ENCODE results near the gene MTHFD1.
A peak's percentile ranks its signal among the peaks of the same experiment; 100 is the strongest.

The MTHFD1 gene

GRCh38 chr14:64475585-64476273 is 87.6 kb downstream of the MTHFD1 start:
- no peak overlapping the region for H3K27ac ChIP-seq

DNA sequence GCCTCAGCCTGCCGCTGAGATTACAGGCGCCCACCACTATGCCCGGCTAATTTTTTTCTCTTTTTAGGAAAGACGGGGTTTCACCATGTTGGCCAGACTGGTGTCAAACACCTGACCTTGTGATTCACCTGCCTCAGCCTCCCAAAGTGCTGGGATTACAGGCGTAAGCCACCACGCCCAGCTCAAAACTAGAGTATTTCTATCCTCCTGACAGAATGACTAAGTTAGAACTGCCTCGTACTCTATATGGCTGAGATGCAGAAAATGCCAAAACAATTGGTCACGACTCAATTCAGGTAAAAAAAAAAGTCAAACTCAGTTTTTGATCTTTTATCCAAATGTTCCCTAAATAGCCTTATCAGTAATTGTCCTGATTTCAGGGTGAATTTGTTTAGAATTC is 88.3 kb downstream of the MTHFD1 start:
- H3K27ac ChIP-seq = no peak overlapping the region
- H3K4me3 ChIP-seq = no peak overlapping the region

More at GRCh38 chr14:64475585-64476273, 87.6 kb downstream of the MTHFD1 start:
- H3K4me3 ChIP-seq = no peak overlapping the region

DNA sequence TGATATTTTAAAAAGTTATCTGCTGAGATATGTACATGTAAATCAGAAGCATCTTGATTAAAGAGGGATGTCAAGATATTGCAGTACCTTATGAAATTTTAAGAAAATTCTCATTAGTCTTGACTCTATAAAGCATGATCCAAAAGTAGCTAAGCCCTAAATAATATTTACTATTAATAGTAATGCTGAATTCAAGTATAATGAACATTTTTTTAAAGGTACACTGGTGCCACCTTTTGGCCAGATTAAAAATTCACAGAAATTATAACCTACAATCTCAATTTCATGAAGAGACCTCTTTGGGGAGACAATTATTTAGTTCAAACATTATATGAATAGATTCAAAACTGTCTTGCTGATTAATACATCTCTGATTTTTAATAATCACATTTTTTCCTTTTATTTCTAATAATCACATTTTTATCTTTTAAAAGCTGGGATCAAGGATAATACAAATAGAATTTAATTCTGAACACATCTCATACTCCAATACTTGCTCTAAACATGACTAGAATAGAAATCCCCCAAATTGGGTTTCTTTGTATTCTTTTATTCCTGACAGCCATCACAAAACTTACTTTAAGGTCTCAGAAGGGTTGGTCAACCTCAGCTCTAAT is 90.6 kb downstream of the MTHFD1 start:
- Histone ChIP-seq H3K27ac (no peak overlapping the region), H3K4me3 (no peak overlapping the region)

DNA sequence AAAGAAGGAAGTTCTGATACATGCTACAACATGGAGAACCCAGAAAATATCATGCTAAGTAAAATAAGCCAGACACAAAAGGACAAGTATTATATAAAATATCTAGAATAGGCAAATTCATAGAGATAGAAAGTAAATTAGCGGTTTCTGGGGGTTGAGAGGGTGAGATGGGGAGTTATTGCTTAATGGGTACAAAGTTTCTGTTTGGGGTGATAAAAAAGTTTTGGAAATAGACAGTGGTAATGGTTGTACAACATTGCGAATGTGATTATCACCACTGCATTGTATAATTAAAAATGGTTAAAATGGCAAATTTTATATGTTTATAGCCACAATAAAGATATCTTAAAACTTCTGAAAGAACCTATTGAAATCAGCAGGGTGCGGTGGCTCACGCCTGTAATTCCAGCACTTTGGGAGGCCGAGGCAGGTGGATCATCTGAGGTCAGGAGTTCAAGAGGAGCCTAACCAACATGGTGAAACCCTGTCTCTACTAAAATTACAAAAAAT is 100.5 kb downstream of the MTHFD1 start:
- Histone ChIP-seq H3K4me3 (no peak overlapping the region), H3K27ac (no peak overlapping the region)

GRCh38 chr14:64491637-64492036 is 103.5 kb downstream of the MTHFD1 start:
- Histone ChIP-seq H3K4me3 (no peak overlapping the region), H3K27ac (no peak overlapping the region)

- no peak overlapping the region for H3K27ac ChIP-seq
- H3K4me3 ChIP-seq = no peak overlapping the region
Measured at GRCh38 chr14:64493455-64493854, 105.3 kb downstream of the MTHFD1 start.

DNA sequence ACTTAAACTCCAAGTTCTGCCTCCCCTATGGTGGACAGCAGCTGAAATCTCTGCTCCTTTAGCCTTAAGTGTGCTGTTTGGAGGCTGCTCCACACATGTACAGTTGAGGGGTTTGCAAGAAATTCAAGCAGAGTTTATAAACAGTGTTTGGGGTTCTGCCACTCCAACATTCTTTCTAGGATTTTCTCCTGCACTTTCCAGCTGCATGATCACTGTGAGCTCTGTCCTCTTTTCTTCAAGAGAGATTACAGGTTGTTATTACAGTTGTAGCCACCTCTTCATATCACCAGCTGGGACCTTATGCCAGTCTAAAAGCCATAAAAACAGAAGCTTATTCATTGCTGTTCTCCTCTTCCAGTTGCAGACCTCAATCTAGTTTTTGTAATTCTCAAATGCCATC is 107.1 kb downstream of the MTHFD1 start:
- no peak overlapping the region for H3K27ac ChIP-seq
- H3K4me3 ChIP-seq = no peak overlapping the region

DNA sequence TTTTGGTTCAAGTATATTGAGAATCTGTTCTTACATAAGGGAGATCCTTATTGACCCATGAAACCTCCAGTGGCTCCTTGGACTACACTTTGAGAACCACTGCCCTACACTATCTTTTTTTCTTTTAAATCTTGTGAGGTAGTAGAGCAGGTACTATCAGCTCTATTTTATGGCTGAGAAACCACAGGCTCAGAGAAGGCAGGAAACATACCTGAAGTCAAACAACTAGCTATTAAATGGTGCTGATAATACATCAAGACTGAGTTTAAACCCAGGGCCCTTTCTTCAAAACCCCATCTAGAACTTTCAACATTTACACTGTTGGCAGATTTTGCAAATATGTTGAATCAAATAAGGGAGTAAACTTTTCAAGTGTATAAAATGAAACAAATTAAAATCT is 108.6 kb downstream of the MTHFD1 start:
- Histone ChIP-seq H3K27ac (peak overlapping the region in 1 of 21 experiments; percentile 12), H3K4me3 (no peak overlapping the region)

GRCh38 chr14:64500088-64500487 is 111.9 kb downstream of the MTHFD1 start:
- no peak overlapping the region for H3K4me3 ChIP-seq
- peak overlapping the region in 4 of 21 experiments; percentile 14 to 100 (median 63) for H3K27ac ChIP-seq

DNA sequence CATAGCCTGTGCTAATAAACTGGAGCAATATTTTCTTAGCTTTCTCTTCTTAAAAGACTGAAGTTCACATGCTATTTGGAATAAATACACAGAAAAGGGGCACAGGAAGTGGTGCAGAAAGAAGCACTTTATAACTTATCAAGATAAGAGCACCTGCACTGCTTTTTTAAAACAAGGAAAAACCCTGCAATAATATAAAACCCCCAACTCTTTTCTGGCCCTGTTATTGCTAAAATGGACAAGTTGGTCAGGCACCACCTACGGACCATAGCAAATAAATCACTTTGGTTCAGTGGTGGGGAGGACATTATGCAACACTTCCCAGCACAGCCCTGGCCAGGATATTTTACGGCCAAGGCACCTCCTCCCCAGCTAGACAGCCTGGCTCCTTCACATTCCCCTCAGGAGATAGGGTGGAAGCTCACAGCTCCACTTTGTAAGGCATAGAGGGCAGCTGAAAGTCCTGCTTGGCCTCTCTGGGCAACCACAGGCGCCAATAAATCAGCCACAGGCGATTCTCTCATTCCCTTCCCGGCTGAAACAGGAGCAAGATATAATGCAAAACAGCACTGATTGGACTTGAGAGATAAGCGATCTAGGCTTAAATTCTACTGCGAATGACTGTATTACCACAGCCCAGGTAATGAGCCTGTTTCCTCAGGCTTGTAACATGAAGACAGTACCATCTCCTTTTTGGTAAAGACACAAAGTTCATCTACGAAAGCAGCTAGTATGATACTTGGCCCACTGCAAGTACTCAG is 113.4 kb downstream of the MTHFD1 start:
- peak overlapping the region in 5 of 7 experiments; percentile 65 to 99 (median 86) for H3K4me3 ChIP-seq
- peak overlapping the region; percentile 16 to 100 (median 99) for H3K27ac ChIP-seq

GRCh38 chr14:64502456-64502855 is 114.3 kb downstream of the MTHFD1 start:
- peak overlapping the region in 20 of 21 experiments; percentile 31 to 100 (median 99) for H3K27ac ChIP-seq
- peak overlapping the region; percentile 65 to 99 (median 86) for H3K4me3 ChIP-seq

DNA sequence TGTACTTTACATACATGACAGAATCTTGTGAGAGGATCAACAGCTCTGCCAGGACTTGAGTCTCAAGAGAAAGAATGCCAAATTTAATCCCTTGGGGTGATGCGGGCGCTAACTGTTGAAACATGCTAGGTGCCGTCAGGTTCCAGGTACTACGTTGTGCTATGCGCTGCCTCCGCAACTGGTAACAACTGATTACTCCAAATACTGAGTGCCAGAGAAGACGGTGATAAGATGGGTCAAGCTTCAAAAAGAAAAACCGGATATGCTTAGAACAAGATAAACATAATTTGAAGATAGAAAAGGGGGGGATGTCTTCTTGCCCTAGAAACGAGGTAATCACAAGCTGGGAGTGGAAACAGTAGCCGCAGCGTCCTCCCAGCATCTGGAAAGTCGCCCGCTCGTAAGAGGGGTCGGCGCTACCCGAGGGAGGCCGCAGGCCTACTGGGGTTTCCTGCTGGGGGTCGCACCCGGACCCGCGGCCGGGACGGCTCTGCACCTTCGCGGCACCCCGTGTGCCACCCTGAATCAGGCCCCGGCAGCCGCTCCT is 114.8 kb downstream of the MTHFD1 start:
- H3K27ac ChIP-seq = peak overlapping the region; percentile 91 to 100 (median 99)

GRCh38 chr14:64503434-64504309 is 115.5 kb downstream of the MTHFD1 start, which contains the start of gene ZBTB25:
TSS of gene ZBTB25 (minus strand) at chr14:64503838. CDS start at chr14:64490533, 13,305 bp downstream.
- peak within 1 kb of the TSS; percentile 91 to 100 (median 99) for H3K27ac ChIP-seq
- peak within 1 kb of the TSS; percentile 65 to 99 (median 86) for H3K4me3 ChIP-seq

More for the DNA sequence above, 114.8 kb downstream of the MTHFD1 start:
- peak overlapping the region; percentile 65 to 99 (median 86) for H3K4me3 ChIP-seq

- H3K27ac ChIP-seq = peak within 1 kb of the TSS; percentile 91 to 100 (median 99)
- peak within 1 kb of the TSS; percentile 65 to 99 (median 86) for H3K4me3 ChIP-seq
Measured at GRCh38 chr14:64504310-64504896, 116.2 kb downstream of the MTHFD1 start, which contains the start of gene ZBTB1. TSS of gene ZBTB1 (plus strand) at chr14:64504770. CDS start at chr14:64521505, 16,735 bp downstream.

- peak overlapping the region; percentile 91 to 100 (median 99) for H3K27ac ChIP-seq
Measured at GRCh38 chr14:64504897-64505794, 117.0 kb downstream of the MTHFD1 start.

DNA sequence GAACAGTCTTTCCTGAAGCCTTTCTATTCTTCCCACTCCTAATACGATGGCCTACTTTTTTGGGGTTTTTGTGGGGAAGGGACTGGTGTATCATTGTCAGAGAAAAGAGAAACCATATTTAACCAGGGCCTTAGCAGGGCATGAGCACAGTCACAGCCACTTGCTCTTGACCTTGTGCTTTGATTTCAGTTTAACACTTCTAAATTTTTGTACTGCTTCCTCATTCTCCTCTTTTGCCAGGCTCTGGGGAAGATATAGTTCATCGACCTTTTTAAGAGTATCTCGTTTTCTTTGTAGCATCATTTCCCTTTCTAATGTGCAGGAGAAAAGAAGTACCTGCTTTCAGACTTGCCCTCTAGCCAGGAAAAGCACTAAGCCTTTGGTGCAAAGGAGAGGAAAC is 118.6 kb downstream of the MTHFD1 start:
- H3K4me3 ChIP-seq = peak overlapping the region in 6 of 7 experiments; percentile 65 to 99 (median 87)
- H3K27ac ChIP-seq = peak overlapping the region in 15 of 21 experiments; percentile 92 to 100 (median 99)

More at GRCh38 chr14:64504897-64505794, 117.0 kb downstream of the MTHFD1 start:
- peak overlapping the region; percentile 65 to 99 (median 86) for H3K4me3 ChIP-seq
